Measurements from ENCODE around the gene PKMYT1.

PKMYT1 gene

GRCh38 chr16:3017794-3018506, 37.7 kb upstream of the PKMYT1 start, which contains the start of gene CLDN6:
TSS of gene CLDN6 (minus strand) at chr16:3018183. CDS start at chr16:3016021, 2,162 bp downstream.
- DNase-seq: no peak

GRCh38 chr16:3017344-3017743, 37.1 kb upstream of the PKMYT1 start:
- DNase-seq: no peak

GRCh38 chr16:3015865-3016521, 35.7 kb upstream of the PKMYT1 start:
- DNase-seq: no peak

- DNase-seq: no peak
Measured at GRCh38 chr16:3014971-3015370, 34.7 kb upstream of the PKMYT1 start.

GRCh38 chr16:3013998-3014690, 33.9 kb upstream of the PKMYT1 start:
- no peak for DNase-seq

GRCh38 chr16:3013491-3013951, 33.3 kb upstream of the PKMYT1 start:
- DNase-seq: no peak

GRCh38 chr16:3012828-3013420, 32.7 kb upstream of the PKMYT1 start, which contains the start of gene CLDN9:
TSS of gene CLDN9 (plus strand) at chr16:3012923. CDS start at chr16:3013363, 440 bp downstream.
- DNase-seq: no peak

DNA sequence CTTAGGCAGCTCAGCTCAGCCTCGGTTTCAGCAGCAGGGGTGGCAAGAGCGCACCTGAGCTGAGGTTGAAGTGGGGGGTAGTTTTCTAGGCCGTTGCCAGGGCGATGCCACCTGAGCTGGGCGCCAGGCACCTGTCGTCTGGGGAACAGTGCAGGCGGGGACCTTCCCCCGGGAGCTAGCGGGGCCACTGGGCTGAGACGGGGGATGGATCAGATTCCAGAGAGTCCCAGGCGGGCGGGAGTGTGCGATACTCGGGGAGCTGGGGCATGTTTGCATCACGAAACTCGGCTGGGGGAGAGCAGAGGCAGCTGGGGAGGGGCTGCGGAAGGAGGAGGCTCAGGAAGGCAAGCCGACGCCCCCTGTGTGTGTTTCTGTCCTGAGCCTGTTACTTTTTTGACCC, 32.0 kb upstream of the PKMYT1 start:
- no peak for DNase-seq

GRCh38 chr16:3010510-3010909, 30.3 kb upstream of the PKMYT1 start:
- DNase-seq: no peak

DNA sequence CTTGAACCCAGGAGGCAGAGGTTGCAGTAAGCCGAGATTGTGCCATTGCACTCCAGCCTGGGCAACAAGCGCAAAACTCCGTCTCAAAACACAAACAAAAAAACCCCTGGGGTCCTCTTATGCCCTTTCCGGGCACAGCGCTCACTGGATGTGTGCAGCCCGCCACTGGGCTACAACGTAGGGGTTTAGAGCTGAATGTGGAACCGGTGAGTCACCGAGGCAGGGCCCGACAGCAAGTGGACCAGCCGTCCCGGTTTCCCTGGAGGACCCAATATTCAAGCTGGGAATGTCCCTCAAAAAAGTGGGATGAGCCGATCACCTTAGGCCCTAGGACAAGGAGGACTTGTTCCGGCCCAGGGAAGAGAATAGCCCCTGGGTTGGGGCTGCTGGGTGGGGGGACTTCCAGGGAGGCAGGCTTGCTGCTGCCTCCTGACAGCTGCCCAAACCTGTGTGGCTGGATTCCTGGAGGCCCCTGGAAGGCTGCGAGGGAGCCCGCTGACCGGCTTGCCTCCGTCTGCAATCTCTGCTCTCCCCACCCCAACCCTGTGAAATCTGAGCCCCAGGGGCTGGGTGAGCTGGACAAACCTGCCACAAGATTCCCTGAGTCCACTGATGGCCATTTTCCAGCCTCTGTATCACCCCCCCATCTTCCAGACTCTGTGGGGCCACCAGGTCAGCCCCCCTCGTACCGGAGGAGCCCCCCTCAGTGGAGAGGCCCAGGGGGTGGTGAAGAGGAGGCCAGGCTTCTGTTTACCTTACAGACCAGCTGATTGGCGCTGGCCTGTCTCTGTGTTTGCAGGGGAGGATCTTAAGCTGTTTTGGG, 29.5 kb upstream of the PKMYT1 start:
- DNase-seq: no peak

DNA sequence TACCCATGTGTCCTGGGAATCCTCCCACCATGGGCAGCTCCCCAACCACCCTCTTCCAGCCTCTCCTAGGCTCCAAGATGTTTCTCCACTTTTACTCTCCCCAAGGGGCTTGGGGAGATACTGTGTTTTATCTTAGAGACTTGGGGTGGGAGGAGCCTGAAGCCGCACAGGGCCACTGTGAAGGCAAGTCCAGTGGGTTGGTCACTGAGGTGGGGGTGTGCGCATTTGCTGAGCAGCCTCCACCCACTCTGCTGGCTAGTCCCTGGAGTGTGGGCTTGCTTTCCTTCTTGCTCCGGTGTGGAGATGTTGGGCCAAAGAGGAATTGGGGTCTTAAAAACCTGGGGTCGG, 28.4 kb upstream of the PKMYT1 start:
- no peak for DNase-seq

DNA sequence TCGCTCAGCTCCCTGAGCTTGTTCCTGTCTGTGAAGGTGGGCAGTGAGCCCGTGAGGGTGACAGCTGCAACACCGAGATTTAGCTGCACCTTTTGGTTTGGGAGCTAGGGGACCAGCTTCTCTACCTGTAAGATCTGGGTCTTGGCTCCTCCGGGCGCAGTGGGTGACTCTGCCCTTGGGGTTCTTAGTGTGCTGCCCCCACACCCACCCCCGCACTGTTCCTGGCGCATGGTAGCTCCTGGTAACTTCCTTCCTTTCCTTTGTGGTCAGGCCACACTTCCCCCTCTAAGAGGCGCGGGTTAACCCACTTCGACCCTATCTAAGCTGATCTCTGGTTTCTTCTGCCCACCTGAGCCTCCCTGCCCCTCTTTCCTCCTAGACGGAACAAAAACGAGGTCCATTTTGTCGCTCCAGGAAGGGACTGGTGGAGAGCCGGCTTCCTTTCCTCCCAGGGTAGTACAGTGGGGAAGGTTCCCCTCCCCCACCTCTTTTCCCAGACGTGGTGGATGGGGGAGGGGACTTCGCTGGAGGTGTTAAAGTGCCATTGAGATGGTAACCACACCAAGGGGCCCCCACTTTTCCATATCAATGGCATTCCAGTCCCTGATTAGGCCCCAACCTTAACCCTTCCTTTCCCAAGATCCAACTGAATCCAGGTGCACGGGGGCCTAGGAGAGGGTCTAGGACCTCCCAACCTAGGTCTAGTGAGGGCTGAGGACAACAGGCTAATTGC, 27.9 kb upstream of the PKMYT1 start:
- DNase-seq: peak; percentile 28

GRCh38 chr16:3007059-3007956, 27.1 kb upstream of the PKMYT1 start:
- peak; percentile 38 for DNase-seq

GRCh38 chr16:3004781-3005284, 24.6 kb upstream of the PKMYT1 start:
- peak; percentile 18 for DNase-seq

GRCh38 chr16:3004319-3004718, 24.1 kb upstream of the PKMYT1 start:
- DNase-seq: no peak

DNA sequence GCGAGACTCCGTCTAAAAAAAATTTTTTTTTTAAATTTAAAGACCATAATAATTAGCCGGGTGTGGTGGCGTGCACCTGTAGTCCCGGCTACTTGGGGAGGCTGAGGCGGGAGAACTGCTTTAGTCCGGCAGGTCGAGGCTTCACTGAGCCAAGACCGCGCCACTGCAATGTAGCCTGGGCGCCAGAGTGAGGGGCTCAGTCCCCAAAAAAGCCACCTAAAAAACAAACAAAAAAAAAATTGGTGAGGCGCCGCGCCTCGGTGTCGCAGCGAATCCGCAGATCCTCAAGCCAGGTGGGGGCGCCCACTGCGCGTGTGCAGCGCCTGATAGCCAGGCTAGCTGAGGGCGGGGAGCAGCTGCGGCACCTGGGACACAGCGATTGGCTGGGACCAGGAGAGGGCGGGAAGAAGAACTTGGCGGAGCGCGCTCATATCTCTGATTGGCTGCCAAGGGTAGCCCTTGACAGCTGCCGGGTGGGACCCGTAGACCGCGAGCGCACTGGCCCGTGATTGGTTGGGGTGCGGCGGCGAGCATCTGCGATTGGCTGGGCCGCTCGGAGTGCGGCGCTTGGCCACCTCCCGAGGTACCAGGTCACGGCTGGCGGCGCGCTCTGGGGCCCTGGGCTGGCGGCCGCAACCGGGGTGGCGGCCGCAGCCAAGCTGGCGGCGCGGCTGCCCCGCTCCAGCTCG, 23.5 kb upstream of the PKMYT1 start:
- DNase-seq: peak; percentile 97

GRCh38 chr16:3001316-3001715, 21.1 kb upstream of the PKMYT1 start:
- DNase-seq: no peak

- no peak for DNase-seq
Measured at GRCh38 chr16:3000540-3000939, 20.3 kb upstream of the PKMYT1 start.

- DNase-seq: no peak
Measured at GRCh38 chr16:2999929-3000328, 19.7 kb upstream of the PKMYT1 start.

GRCh38 chr16:2996298-2996697, 16.1 kb upstream of the PKMYT1 start:
- no peak for DNase-seq

All from KG1 (cell line).